ENCODE data around the gene TGFB3.
"Not testable (repeated sequence)": the region's sequence is repeated elsewhere in the genome, so short reads cannot be mapped to it uniquely, and the experiment has no call there.

The TGFB3 gene

DNA sequence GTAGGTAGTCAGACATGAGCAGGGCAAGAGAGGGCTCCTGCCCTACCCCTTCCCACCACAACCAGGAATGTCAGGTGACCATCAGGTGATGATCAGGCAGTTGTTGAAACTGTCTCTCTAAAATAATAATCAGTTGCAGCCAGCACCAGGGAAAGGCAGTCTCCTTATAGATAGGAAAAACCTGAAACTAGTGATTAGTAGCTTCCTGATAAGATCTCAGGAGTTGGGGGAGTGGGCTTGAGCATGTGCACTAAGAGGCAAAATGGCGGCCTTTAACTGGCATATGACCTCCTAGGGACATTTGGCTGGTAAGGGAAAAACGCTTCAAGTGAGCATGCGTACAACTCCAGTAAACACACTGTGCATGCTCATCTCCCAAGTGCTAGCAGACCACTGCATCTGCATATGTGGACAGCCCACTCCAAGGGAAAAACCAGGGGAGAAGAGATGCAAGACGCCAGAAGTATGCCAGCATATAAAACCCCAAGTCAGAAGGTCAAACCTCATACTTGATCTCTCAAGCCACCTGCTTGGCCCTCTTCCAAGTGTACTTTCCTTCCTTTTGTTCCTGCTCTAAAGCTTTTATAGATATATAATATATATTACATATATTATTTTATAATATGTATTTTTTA is 37.1 kb downstream of the TGFB3 start:
- no peak for DNase-seq

DNA sequence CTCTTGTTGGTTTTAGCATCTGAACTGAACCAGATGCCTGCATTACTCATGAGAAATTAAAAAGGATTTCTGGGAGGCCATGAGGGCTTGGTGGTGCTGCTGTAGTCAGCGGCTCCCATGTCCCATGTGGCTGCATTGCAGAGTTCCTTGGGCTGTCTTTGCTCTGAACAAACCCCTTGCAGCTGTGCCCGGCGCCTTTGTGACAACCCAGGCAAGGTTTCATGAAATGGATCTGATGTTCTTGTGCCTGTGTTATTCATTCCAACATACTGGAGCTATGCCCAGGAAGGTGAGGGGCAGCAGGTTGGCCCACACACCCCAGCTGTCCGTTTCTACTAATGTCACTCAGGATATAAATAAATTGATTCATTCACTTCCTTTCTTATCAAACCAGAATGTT is 40.8 kb downstream of the TGFB3 start:
- no peak for DNase-seq

DNA sequence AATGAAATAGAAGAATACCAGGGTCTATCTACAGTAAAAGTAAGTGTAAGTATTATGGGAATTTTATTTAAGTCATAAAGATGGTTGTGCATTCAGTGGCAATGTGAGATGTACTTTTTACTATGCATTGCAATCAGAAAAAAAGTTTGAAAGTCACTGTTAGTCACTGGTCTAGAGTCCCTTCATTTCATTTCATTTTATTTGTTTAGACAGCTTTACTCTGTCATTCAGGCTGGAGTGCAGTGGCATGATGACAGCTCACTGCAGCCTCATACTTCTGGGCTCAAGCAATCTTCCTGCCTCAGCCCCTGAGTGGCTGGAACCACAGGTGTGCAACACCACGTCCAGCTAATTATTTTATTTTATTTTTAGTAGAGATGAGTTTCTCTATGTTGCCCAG is 42.6 kb downstream of the TGFB3 start:
- DNase-seq: no peak

DNA sequence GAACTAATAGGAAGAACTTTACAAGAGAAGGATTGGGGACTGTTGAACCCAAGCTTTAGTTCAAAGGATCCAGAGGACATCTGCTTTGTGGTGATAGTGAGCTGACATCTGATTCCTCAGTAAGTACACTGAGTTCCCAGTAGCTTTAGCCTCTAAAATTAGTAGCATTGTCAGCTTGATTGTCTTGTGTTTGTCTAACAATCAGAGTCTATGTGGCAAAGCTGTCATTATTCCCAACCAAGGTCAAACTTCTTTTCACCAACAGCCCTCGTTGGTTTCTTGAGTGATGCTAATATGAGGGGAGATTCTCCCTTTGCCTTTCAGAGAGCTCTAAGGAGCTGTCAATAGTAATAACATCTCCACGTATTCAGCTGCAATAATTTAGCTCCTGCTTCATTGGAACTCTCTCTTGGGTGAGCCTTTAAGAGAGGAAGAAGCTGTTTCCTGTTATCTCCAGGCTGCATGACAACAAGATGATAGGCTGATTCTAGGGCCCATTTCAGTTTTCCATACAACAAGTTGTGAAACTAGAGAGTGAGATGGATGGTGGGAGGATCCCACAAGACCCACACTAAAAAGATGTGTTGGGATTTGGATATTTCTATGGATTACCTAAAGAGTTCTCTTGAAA is 46.7 kb downstream of the TGFB3 start:
- no peak for DNase-seq

DNA sequence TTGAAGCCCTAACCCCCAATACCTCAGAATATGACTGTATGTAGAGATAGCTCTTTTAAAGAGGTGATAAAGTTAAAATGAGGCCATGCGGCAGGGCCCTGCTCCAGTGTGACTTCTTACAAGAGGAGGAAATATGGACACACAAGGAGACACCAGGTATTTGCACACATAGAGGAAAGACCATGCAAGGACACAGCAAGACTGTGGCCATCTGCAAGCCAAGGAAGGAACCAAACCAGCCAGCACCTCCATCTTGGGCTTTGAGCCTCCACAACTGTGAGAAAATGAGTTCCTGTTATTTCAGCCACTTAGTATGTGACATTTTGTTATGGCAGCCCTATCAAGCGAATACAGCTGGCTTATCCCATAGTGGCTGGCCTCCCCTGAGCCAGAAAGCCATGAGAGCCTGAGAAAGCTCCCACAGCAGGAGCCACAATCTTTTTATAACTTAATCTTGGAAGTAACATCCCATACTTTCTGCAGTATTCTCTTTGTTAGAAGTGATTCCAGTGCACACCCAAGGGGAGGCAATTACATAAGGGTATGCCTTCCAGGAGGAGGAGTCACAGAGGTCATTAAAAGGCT is 48.0 kb downstream of the TGFB3 start:
- no peak for DNase-seq

DNA sequence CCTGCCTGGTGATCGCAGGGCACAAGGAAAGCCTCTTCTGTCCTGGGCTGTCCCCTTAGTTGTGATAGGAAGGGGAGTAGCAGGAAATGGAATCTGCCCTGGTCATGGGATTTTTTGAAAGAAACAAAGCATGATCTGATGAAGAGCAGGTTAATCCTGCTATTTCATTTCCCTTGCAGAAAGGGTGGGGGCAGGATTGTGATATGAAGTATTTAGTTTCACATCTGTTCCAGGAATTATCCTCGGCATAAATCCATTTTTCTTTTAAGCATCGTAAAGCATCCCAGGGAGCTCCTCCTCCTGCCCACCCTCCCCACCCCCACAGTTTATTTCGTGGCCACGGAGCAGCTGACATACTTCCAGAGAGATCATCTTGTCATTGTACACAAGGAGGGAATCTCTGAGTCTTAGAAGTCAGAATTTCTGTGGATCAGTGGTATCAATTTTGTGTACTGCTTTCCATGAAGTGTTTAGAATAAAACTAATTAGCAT is 53.1 kb downstream of the TGFB3 start:
- DNase-seq: no peak

DNA sequence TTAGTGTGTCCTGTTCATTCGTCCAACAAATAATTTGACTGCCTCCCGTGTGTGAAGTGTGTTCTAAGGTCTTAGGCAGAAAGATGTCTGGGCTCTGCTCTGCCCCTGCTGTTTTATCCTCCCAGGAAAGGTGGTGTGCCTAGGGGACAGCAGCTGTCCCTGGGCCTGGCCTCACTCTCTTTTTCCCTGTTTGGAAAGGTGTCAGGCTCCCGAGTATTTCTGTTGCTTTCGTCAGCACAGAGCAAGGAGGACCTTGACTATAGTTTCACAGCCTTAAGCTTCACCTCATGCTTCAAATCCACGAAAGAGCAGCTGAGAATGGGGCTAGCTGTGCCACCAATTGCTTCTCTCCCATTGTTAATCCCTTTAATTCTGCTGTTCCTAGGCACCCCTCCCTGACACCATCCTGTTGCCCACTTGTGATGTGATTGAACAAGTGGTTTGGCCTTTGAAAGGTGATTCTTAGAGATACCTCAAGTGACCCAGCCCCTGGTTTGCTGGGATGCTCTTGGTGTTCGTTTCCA is 54.2 kb downstream of the TGFB3 start:
- no peak for DNase-seq

DNA sequence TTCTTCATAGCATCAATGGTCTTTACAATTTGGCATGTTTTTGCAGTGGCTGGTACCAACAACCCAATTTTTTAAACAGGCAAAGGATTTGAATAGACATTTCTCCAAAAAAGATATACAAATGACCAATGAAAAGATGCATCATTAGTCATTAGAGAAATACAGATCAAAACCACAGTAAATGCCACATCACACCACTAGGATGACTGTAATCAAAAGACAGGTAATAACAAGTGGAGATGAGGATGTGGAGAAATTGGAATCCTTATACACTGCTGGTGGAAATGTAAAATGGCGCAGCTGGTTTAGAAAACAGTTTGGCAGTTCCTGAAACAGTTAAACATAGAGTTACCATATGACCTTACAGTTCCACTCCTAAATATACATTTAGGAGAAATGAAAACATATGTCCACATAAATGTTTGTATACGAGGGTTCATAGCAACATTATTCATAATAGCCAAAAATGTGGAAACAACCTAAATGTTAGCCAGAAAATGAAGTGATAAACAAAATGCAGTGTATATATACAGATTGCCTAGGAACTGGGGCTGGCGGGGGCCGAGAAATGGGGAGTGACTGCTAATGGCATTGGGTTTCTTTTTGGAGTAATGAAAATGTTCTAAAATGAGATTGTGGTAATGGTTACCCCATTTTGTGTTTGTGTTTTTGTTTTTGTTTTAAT is 55.2 kb downstream of the TGFB3 start:
- DNase-seq: no peak

DNA sequence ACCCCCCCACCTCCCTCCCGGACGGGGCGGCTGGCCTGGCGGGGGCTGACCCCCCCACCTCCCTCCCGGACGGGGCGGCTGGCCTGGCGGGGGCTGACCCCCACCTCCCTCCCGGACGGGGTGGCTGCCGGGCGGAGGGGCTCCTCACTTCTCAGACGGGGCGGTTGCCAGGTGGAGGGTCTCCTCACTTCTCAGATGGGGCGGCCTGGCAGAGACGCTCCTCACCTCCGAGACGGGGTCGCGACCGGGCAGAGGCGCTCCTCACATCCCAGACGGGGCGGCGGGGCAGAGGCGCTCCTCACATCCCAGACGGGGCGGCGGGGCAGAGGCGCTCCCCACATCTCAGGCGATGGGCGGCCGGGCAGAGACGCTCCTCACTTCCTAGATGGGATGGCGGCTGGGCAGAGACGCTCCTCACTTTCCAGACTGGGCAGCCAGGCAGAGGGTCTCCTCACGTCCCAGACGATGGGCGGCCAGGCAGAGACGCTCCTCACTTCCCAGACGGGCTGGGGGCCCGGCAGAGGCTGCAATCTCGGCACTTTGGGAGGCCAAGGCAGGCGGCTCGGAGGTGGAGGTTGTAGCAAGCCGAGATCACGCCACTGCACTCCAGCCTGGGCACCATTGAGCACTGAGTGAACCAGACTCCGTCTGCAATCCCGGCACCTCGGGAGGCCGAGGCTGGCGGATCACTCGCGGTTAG is 56.5 kb downstream of the TGFB3 start:
- not testable (repeated sequence) for DNase-seq

DNA sequence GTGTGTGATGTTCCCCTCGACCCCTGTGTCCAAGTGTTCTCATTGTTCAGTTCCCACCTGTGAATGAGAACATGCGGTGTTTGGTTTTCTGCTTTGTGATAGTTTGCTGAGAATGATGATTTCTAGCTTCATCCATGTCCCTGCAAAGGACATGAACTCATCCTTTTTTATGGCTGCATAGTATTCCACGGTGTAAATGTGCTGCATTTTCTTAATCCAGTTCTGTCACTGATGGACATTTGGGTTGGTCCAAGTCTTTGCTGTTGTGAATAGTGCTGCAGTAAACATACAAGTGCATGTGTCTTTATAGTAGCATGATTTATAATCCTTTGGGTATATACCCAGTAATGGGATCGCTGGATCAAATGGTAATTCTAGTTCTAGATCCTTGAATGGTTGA is 61.4 kb downstream of the TGFB3 start:
- not testable (repeated sequence) for DNase-seq

DNA sequence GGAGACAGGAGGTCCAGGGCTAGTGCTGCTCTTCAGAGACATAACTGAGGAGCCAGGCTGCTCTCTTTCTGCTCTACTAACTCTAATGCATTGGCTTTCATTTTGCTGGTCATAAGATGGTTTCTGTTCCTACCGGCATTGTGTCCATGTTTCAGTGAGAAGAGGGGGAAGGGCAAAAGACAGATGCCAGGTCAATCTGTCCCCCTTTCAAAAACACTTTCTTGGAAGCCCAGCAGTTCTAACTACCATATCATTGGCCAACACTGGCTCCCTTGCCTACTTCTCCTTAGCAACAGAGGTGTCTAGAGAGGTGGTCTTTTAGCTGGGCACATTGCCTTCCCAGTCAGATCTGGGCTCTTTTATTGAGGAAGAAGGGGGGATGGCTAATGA is 63.9 kb downstream of the TGFB3 start:
- no peak for DNase-seq

DNA sequence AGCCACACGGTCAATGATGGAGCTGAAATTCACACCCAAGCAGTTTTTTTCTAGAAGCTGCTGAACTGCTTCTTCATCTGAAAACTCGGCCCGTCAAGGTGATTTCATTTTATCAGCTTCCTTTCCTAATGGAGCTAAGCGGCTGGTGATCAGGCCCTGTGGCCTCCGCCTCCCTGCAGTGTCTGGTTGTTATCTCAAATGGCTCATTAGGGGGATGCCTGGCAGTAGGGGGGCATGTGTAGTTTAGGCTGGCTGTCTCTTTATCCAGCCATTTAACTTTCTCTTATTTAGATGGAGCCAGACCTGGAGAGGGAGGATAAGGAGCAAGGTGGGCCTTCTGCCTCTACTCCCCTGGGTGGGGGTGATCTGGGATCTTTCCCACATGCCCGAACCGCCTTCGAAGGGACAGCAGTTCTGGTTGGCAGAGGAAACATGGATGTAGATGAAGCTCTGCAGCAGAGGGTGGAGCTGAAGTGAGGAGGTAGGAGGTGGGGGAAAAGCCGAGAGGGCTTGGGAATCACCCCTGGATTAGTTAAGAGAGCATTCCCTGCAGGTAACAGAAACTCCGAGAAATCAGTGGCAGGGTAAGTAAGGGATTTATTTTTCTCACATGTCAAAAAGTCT is 64.4 kb downstream of the TGFB3 start:
- no peak for DNase-seq

DNA sequence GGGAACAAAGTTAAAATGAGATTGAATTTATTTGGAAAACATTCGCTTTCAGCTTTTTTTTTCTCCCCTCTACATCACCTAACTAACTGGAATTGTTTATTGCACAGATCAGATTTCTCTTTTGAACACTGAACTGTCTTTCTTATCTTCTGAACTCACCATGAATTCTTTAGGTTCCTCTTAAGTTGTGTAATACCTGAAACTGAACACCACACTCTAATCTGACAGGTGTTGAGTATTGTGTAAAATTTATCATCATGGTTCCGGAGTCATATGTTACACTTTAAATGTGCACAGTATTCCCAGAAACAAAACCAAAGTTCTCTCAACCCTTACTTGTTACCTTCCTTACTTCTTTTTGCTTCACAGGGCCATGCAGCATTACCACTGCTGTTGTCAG is 66.8 kb downstream of the TGFB3 start:
- DNase-seq: no peak

DNA sequence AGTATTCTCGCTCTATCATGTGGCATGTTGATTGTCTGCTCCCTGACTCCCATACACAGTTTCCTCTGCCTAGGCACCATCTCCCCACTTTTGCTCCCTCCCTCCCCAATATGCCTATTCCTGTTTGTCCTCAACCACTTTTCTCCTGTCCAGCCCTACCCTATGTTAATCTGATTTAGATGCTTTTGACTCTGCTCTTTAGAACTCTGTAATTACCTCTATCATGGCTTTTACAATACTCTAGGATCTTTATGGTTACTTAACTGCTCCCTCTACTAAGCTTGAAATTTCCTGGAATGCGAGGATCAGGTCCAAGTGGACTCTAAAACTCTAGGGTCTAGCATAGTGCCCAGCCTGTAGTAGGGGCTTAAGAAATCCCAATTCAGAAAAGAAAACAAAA is 68.6 kb downstream of the TGFB3 start:
- no peak for DNase-seq

DNA sequence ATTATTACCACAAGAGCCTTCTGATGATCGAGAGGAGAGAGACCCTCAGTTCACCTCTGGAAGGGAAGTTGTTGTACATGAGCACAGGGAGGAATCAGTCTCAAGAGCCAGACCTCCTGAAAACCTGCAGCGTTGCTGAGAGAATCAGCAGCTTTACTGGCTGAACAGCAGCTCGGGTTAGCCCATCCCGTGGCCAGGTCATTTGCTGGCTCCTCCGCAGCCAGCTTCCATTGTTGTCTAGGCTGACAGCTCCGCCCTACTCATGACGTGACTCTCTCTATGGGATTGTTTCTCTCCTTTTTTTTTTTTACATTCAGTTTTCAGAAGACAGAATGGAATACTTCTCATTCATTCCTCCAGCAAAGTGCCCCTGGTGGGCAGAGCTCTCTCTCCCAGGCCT is 69.9 kb downstream of the TGFB3 start:
- no peak for DNase-seq

DNA sequence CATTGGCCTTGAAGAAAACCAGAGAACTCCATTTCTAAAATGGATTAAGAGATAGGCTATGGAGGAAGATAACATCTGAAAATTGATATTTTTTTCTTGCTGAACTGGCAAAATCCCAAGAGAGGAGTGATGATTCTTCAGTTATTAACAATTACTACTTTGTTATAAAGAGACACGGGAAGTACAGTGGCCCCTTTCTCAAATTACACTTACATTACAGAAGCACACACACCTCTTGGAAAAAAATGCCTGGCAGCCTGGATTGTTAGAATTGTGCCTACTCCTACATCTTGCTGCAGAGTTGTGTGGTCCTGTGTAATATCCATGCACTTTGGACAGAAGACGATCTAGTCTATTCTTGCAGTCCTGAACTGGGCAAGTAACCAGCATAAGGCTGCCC is 71.7 kb downstream of the TGFB3 start:
- no peak for DNase-seq

DNA sequence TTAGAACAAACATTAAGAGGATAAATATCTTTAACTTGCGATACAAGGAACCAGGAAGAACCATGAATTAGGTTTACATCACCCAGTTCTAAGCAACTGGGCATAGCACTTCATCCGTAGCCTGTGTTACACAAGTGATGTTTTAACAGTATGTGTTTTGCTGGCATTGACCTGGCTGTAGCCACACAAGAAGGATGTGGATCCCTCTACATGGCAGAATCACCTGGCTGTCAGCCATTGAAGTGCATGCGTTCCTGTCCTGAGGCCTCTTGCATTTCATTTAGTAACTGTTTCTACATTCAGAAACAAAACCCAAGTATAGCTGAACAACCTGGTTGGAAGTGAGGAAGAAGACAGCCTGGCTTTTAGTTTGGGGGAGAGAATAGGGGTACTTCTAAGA is 72.2 kb downstream of the TGFB3 start:
- DNase-seq: no peak
